Measurements from ENCODE around the gene TAF8.

The TAF8 gene

GRCh38 chr6:42028234-42029061 lies 21.9 kb upstream of the TAF8 start:
- H3K27me3 ChIP-seq (ENCODE audit: control insufficient read depth, low read length) = no peaks in the 10 kb centered on the region
- H3F3A ChIP-seq (ENCODE audit: control insufficient read depth, insufficient read depth) = peaks cover 22% of the 10 kb centered on the region
- H3K4me1 ChIP-seq (ENCODE audit: control insufficient read depth, low read length) = peaks cover 92% of the 10 kb centered on the region
- H3K9me3 ChIP-seq (ENCODE audit: control insufficient read depth, insufficient read depth, low read length) = no peaks in the 10 kb centered on the region
- TF ChIP-seq EZH2phosphoT487 (IDR thresholded peaks at IDR 0.05; ENCODE audit: borderline replicate concordance, low read length) = no peak
- no peak for TF ChIP-seq CTCF (IDR thresholded peaks at IDR 0.05; ENCODE audit: low read depth, low read length, poor library complexity, severe bottlenecking)
- peak overlapping the region; percentile 38 for H3K4me3 ChIP-seq (ENCODE audit: low read length)
- no peaks in the 10 kb centered on the region for H4K20me1 ChIP-seq (ENCODE audit: control insufficient read depth, insufficient read depth, low read depth, low read length)
- H3K27ac ChIP-seq (ENCODE audit: low read depth, low read length) = peak overlapping the region; percentile 42
- no peaks in the 10 kb centered on the region for H3K9me2 ChIP-seq (replicated peaks; ENCODE audit: control insufficient read depth, low read length)
- H3K79me2 ChIP-seq (ENCODE audit: control insufficient read depth, low read length) = peaks cover 9% of the 10 kb centered on the region; the same call in 1 of the 2 replicates
- H3K4me2 ChIP-seq (ENCODE audit: low read length) = peak overlapping the region; percentile 58
- H3K36me3 ChIP-seq (ENCODE audit: control insufficient read depth, low read length) = peaks cover 7% of the 10 kb centered on the region

- Histone ChIP-seq H3K4me2 (ENCODE audit: low read length) (0 out of 2 replicates have a peak overlapping the region, but pooled peaks have one; percentile 58), H3K9me2 (replicated peaks; ENCODE audit: control insufficient read depth, low read length) (no peaks in the 10 kb centered on the region), H3K27me3 (ENCODE audit: control insufficient read depth, low read length) (no peaks in the 10 kb centered on the region), H3K27ac (ENCODE audit: low read depth, low read length) (no peak overlapping the region), H3K79me2 (ENCODE audit: control insufficient read depth, low read length) (peaks cover 9% of the 10 kb centered on the region; the same call in 1 of the 2 replicates), H3K4me3 (ENCODE audit: low read length) (no peak overlapping the region), H4K20me1 (ENCODE audit: control insufficient read depth, insufficient read depth, low read depth, low read length) (no peaks in the 10 kb centered on the region), H3K9me3 (ENCODE audit: control insufficient read depth, insufficient read depth, low read length) (no peaks in the 10 kb centered on the region), H3K36me3 (ENCODE audit: control insufficient read depth, low read length) (peaks cover 4% of the 10 kb centered on the region), H3K4me1 (ENCODE audit: control insufficient read depth, low read length) (peaks cover 85% of the 10 kb centered on the region), H3F3A (ENCODE audit: control insufficient read depth, insufficient read depth) (peaks cover 19% of the 10 kb centered on the region)
- no peak for TF ChIP-seq EZH2phosphoT487 (IDR thresholded peaks at IDR 0.05; ENCODE audit: borderline replicate concordance, low read length)
- no peak for TF ChIP-seq CTCF (IDR thresholded peaks at IDR 0.05; ENCODE audit: low read depth, low read length, poor library complexity, severe bottlenecking)
These were observed 21.1 kb upstream of the TAF8 start for GRCh38 chr6:42029062-42029685.

- H3K27ac ChIP-seq (ENCODE audit: low read depth, low read length) = peak overlapping the region; percentile 84; the same call in 1 of the 2 replicates
- no peak for TF ChIP-seq CTCF (IDR thresholded peaks at IDR 0.05; ENCODE audit: low read depth, low read length, poor library complexity, severe bottlenecking)
- no peak for TF ChIP-seq EZH2phosphoT487 (IDR thresholded peaks at IDR 0.05; ENCODE audit: borderline replicate concordance, low read length)
- H3K36me3 ChIP-seq (ENCODE audit: control insufficient read depth, low read length) = peaks cover 4% of the 10 kb centered on the region
- peaks cover 9% of the 10 kb centered on the region; the same call in 1 of the 2 replicates for H3K79me2 ChIP-seq (ENCODE audit: control insufficient read depth, low read length)
- H3K27me3 ChIP-seq (ENCODE audit: control insufficient read depth, low read length) = no peaks in the 10 kb centered on the region
- H3K4me3 ChIP-seq (ENCODE audit: low read length) = no peak overlapping the region
- H4K20me1 ChIP-seq (ENCODE audit: control insufficient read depth, insufficient read depth, low read depth, low read length) = no peaks in the 10 kb centered on the region
- peaks cover 78% of the 10 kb centered on the region for H3K4me1 ChIP-seq (ENCODE audit: control insufficient read depth, low read length)
- no peaks in the 10 kb centered on the region for H3K9me3 ChIP-seq (ENCODE audit: control insufficient read depth, insufficient read depth, low read length)
- H3K9me2 ChIP-seq (replicated peaks; ENCODE audit: control insufficient read depth, low read length) = no peaks in the 10 kb centered on the region
- peaks cover 18% of the 10 kb centered on the region for H3F3A ChIP-seq (ENCODE audit: control insufficient read depth, insufficient read depth)
- H3K4me2 ChIP-seq (ENCODE audit: low read length) = peak overlapping the region; percentile 76
These were observed 20.4 kb upstream of the TAF8 start for GRCh38 chr6:42029881-42030280.

Data from DOHH2 (cell line).